Amygdala (tissue), 56 donors: ENCODE data around the gene ZDHHC11.
A peak's percentile ranks its signal among the peaks of the same experiment; 100 is the strongest.
"Not testable (repeated sequence)": the region's sequence is repeated elsewhere in the genome, so short reads cannot be mapped to it uniquely, and the experiment has no call there.

Source experiments
- DNase-seq, 56 donors: peaks; one replicate each; lab custom pipeline; 2025; lab: John Stamatoyannopoulos, UW

Gene ZDHHC11

GRCh38 chr5:820245-820644 lies 30.5 kb downstream of the ZDHHC11 start:
- DNase-seq, result no peak

GRCh38 chr5:819078-819477 lies 31.7 kb downstream of the ZDHHC11 start:
- no peak for DNase-seq

- DNase-seq, result no peak
Observed at GRCh38 chr5:816176-816575, 34.6 kb downstream of the ZDHHC11 start.

- DNase-seq, result no peak
Observed at GRCh38 chr5:815449-815848, 35.3 kb downstream of the ZDHHC11 start.

GRCh38 chr5:813575-813974 lies 37.2 kb downstream of the ZDHHC11 start:
- DNase-seq, result not testable (repeated sequence)

GRCh38 chr5:811384-811783 lies 39.4 kb downstream of the ZDHHC11 start:
- not testable (repeated sequence) for DNase-seq

- not testable (repeated sequence) for DNase-seq
Observed at GRCh38 chr5:807719-808514, 42.9 kb downstream of the ZDHHC11 start.

GRCh38 chr5:801472-801871 lies 49.3 kb downstream of the ZDHHC11 start:
- no peak for DNase-seq

- DNase-seq, result not testable (repeated sequence)
Observed at GRCh38 chr5:801055-801454, 49.7 kb downstream of the ZDHHC11 start.

GRCh38 chr5:798505-799138 lies 52.2 kb downstream of the ZDHHC11 start:
- DNase-seq, result not testable (repeated sequence)

- DNase-seq, result not testable (repeated sequence)
Observed at GRCh38 chr5:797986-798385, 52.8 kb downstream of the ZDHHC11 start.

GRCh38 chr5:795873-796272 lies 54.9 kb downstream of the ZDHHC11 start:
- not testable (repeated sequence) for DNase-seq

- DNase-seq, result not testable (repeated sequence)
Observed at GRCh38 chr5:794948-795347, 55.8 kb downstream of the ZDHHC11 start.

GRCh38 chr5:788703-789102 lies 62.1 kb downstream of the ZDHHC11 start:
- DNase-seq, result not testable (repeated sequence)

GRCh38 chr5:787857-788233 lies 62.9 kb downstream of the ZDHHC11 start:
- not testable (repeated sequence) for DNase-seq

- DNase-seq, result not testable (repeated sequence)
Observed at GRCh38 chr5:787224-787856, 63.4 kb downstream of the ZDHHC11 start.

GRCh38 chr5:785181-785705 lies 65.5 kb downstream of the ZDHHC11 start:
- peak in 1 of 56 donors; percentile 43 for DNase-seq

- peak in 54 of 56 donors; percentile 28 to 99 (median 79) for DNase-seq
Observed at GRCh38 chr5:784428-785177, 66.2 kb downstream of the ZDHHC11 start, which contains the start of gene ZDHHC11B. TSS of gene ZDHHC11B (minus strand) at chr5:784729. CDS start at chr5:766919, 17,810 bp downstream.

GRCh38 chr5:783881-784427 lies 66.8 kb downstream of the ZDHHC11 start:
- DNase-seq, result peak in 10 of 56 donors; percentile 26 to 75 (median 57)
